Skeletal muscle satellite cell (primary cell): ENCODE measurements around the gene ACKR2.

Experiments used
- H3K27me3 ChIP-seq: 2 replicates; pipeline ENCODE4 v1.7.0; 2013; ENCODE audit warnings: low read length; ENCODE audit not compliant: control insufficient read depth, insufficient read depth
- H3K36me3 ChIP-seq: 2 replicates; pipeline ENCODE4 v1.7.0; 2013; ENCODE audit warnings: mild to moderate bottlenecking, control low read depth, low read length; ENCODE audit not compliant: insufficient read depth
- H3K4me1 ChIP-seq: 2 replicates; pipeline ENCODE4 v1.7.0; 2013; ENCODE audit warnings: low read length; ENCODE audit not compliant: control insufficient read depth, insufficient read depth
- H3K4me2 ChIP-seq: 2 replicates; pipeline ENCODE4 v1.7.0; 2013; ENCODE audit warnings: mild to moderate bottlenecking, low read length
- H3K4me3 ChIP-seq: 2 replicates; pipeline ENCODE4 v1.7.0; 2013; ENCODE audit warnings: low read length
- H3K9ac ChIP-seq: 2 replicates; pipeline ENCODE4 v1.7.0; 2013; ENCODE audit warnings: mild to moderate bottlenecking, low read depth, low read length, moderate library complexity
- H3K9me3 ChIP-seq: replicated peaks from 2 replicates; pipeline ENCODE4 v1.7.0; 2013; ENCODE audit warnings: mild to moderate bottlenecking, control low read depth, low read length

ACKR2 gene

DNA sequence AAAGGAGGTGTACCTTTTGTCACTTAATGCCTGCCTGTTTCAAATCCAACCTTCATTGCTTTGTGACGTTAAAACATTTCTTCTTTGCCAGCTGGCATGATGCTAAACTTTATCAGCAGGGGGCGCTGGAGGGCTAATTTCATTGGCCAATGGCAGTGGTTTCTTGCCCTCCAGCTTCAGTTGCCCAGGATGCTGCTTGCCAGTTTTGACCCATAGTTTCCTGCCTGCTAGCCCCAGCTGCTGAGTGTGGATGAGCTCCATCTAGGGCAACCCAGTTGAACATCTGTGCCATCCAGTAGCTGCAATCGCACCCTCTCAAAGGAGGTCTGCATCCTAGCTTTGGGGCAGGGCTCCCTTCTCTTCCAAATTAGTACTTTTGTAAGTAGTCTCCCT is 22.1 kb downstream of the ACKR2 start:
- Histone ChIP-seq H3K9ac (no peak overlapping the region), H3K27me3 (peaks cover 22% of the 10 kb centered on the region), H3K9me3 (no peaks in the 10 kb centered on the region), H3K36me3 (no peaks in the 10 kb centered on the region), H3K4me3 (no peak overlapping the region), H3K4me2 (no peak overlapping the region), H3K4me1 (no peaks in the 10 kb centered on the region)

DNA sequence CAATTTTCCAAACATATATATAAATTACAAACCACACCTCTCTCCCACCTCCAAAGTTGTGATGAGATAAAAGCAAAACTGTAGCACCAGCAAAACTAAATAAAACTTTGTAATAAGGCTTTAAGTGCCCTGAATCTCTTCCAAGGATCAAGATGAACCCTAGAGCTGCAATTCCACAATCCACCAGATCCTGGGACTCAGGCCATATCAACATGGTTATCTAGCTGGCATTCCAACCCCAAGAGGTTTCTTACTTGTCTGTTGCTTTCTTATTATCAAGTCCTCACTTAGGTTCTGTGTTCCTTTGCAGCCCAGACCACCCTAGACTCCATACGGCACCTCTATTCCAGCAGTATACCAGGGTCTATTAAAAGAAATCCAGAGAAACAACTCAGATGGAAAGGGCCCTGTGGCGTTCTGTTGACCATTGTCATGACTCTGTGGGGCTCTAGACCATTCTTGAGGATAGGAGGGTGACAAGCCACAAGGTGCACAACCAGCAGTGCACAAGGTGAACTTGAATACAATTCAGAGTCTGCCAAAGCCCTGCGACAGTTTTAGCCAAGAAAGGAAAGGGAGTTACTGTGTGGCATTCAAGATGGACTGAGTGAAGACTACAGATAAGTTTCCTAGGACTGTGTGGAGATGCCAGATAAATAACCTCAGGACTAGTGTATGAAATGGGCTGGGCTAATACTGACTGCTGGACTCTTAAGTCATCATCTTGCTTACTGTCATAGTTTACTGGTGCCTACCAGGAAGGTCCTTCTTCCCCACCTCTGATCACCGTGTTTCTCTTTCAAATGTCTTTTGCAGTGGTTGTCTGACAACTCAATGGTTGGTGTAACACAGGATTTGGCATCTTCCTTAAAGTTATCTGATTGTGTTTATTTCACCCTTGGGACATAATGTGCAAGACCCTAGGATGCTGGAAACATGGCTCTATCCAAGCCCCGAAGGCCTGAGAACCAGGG is 27.2 kb downstream of the ACKR2 start:
- H3K9ac ChIP-seq = no peak overlapping the region

DNA sequence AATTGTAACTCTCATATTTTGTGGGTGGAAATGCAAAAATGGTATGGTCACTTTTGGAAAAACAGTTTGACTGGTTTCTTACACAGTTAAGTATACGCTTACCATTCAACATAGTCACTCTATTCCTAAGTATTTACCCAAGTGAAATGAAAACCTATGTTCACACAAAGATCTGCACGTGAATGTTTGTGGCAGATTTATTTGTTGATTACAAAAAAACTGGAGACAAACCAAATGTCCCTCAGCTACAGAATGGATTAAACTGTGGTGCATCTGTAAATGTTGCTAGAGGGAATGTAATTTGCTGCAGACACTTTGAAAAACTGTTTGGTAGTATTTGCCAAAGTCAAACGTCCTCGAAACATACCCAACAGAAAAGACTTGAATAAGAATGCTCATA is 29.3 kb downstream of the ACKR2 start:
- Histone ChIP-seq H3K4me1 (peaks cover 3% of the 10 kb centered on the region), H3K9me3 (no peaks in the 10 kb centered on the region), H3K27me3 (peaks cover 19% of the 10 kb centered on the region), H3K9ac (no peak overlapping the region), H3K36me3 (no peaks in the 10 kb centered on the region), H3K4me3 (no peak overlapping the region), H3K4me2 (no peak overlapping the region)

More for the DNA sequence above, 27.2 kb downstream of the ACKR2 start:
- no peaks in the 10 kb centered on the region for H3K36me3 ChIP-seq
- H3K4me3 ChIP-seq = no peak overlapping the region
- no peaks in the 10 kb centered on the region for H3K9me3 ChIP-seq
- H3K4me2 ChIP-seq = no peak overlapping the region
- no peaks in the 10 kb centered on the region for H3K4me1 ChIP-seq
- H3K27me3 ChIP-seq = peaks cover 13% of the 10 kb centered on the region

DNA sequence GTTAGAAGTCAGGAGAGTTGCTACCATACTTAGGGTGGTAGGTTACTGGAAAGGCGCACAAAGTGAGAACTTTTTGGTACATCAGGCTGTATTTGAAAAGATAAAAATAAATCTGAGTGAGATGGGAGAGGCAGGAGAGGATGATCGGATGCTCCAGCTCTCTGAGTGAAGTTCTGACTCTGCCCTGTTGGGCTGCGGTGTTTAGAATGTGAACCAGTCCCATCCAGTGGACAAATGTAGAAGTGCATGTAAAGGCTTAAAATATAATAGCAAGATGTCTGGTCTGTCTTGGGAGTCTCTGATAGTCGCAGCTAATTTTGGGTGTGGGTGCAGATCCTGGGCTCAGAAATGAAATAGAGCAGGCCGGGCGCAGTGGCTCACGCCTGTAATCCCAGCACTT is 30.4 kb downstream of the ACKR2 start:
- no peaks in the 10 kb centered on the region for H3K9me3 ChIP-seq
- peaks cover 27% of the 10 kb centered on the region for H3K27me3 ChIP-seq
- no peak overlapping the region for H3K4me3 ChIP-seq
- H3K9ac ChIP-seq = no peak overlapping the region
- H3K4me2 ChIP-seq = peak overlapping the region; percentile 61
- peaks cover 4% of the 10 kb centered on the region for H3K4me1 ChIP-seq
- H3K36me3 ChIP-seq = no peaks in the 10 kb centered on the region

DNA sequence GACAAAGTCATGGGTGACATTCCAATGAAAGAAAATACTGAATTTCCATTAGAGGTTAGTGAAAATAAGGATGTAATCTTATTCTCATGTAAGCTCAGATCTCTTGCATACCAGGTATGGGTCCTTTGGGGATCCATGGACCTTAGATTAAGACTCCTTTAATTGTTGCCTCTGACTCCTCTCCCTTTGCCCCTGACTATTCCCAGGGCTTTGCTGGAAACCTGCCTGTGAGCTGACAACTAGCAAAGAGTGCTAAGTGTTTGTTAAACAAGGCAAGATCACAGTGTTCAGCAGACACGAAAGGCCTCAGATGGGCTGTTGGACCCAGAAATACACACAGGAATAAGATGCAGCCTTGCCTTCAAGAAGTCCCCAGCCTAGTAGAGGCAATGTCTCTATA is 32.1 kb downstream of the ACKR2 start:
- H3K4me2 ChIP-seq = no peak overlapping the region
- H3K36me3 ChIP-seq = no peaks in the 10 kb centered on the region
- peaks cover 35% of the 10 kb centered on the region for H3K27me3 ChIP-seq
- H3K9me3 ChIP-seq = no peaks in the 10 kb centered on the region
- peaks cover 4% of the 10 kb centered on the region for H3K4me1 ChIP-seq
- no peak overlapping the region for H3K9ac ChIP-seq
- no peak overlapping the region for H3K4me3 ChIP-seq

DNA sequence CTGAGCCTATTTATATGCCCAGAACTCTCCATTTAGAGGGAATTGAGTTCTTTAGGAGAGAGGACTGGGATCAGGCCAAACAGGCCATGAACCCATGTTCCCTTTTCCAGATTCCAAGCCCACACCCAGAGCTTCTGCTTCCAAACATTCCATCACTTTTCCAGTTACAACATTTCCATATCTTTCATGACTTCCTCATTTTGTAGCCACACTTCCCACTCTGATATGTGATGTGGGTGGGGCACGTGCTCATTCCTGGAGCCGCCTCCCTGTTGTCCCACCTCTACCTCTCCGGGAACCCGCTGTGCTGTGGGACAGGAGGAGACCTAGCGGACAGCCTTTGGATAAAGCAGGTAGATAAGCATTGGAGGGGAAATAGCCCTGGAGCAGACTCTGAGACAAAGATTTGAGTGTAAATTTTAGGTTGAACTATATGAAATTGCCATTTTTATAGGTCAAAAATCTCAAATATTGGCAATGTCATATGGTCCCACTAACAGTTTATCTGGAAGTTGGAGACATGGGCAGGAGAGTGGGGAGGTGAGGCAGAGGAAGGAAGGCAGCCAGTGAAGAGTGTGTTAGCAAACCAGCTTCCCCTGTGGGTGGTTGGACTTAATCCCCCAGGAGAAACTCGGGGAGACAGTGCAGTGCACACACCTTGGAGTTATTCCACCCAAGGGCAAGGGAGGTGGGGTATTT is 34.6 kb downstream of the ACKR2 start:
- Histone ChIP-seq H3K27me3 (peaks cover 33% of the 10 kb centered on the region), H3K9me3 (no peaks in the 10 kb centered on the region), H3K4me1 (peaks cover 4% of the 10 kb centered on the region), H3K4me3 (no peak overlapping the region), H3K9ac (no peak overlapping the region), H3K36me3 (no peaks in the 10 kb centered on the region), H3K4me2 (no peak overlapping the region)

DNA sequence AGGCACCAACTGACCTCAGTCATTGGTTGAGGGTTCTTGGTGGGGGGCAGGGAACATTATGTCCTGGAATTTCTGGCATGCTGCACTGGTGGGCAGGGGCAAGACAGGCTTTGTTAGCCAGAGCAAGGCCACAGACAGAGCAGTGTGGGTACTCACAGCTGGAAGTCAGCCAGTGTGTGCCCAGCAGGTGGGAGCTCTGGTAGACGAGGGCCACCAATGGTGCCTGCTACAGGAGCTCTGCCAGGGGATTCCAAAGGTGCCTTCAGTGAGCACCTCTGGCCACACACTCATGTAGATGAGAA is 35.1 kb downstream of the ACKR2 start:
- Histone ChIP-seq H3K4me3 (no peak overlapping the region), H3K36me3 (no peaks in the 10 kb centered on the region), H3K9me3 (no peaks in the 10 kb centered on the region), H3K27me3 (peaks cover 33% of the 10 kb centered on the region), H3K4me1 (peaks cover 4% of the 10 kb centered on the region), H3K9ac (no peak overlapping the region), H3K4me2 (no peak overlapping the region)

DNA sequence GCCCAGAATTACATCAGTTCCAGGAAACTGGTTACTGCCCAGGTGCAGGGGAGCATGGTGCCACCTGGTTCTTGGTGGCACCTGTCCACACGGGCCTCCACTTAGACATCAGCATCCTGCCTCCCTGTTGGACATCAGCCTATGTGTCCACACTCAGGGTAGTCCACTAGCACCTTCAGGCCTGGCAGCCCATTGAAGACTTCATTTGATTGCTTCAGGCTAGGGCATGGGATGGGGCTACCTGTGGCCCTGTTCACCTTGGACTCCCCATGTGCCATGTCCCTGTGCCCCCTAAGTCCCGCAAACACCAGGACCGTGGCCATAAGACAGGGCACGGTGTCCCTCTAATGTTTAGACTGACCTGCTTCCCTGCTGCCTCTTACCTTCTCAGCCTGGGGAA is 35.6 kb downstream of the ACKR2 start:
- no peak overlapping the region for H3K4me2 ChIP-seq
- H3K36me3 ChIP-seq = no peaks in the 10 kb centered on the region
- no peak overlapping the region for H3K9ac ChIP-seq
- no peak overlapping the region for H3K4me3 ChIP-seq
- H3K9me3 ChIP-seq = no peaks in the 10 kb centered on the region
- H3K27me3 ChIP-seq = peaks cover 33% of the 10 kb centered on the region
- peaks cover 4% of the 10 kb centered on the region for H3K4me1 ChIP-seq

DNA sequence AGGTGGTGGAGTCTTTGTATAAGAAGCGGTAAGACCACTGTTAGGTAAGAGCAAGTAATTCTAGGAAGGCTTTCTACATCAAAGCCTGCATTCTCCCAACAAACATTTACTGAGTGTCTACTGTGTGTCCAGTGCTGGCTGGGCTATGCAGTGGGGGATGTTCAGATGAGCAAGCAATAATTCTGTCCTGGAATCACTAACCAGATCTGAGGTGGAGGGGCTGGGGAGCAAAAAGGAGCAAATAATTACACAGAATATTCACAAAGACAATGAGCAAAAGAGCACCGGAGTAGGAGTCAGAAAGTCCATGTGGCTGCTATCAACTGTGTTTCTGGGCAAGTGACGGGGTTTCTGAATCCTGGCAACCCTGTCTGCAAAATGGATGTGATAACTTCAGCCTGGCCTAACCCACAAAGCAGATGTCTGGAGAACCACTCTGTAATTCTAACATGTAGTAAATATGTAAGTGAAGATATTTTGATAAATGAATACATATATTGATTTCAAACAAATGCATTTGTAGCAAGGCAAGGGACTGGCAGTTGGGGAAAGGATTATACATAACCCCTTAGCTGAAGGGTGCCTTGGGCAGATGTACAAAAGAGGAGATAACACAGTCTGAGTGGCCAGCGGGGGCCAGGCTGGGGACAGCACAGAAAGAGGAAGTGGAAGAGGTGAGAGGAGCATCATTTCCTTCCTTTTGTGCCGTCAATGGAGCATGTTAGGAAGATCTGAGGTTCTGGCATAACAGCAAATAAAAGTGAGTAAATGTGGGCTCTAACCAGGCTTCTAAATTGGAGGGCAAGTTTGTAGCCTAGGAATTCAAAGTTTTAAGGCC is 37.7 kb downstream of the ACKR2 start:
- Histone ChIP-seq H3K9ac (no peak overlapping the region), H3K27me3 (peaks cover 40% of the 10 kb centered on the region), H3K4me3 (no peak overlapping the region), H3K4me1 (peaks cover 13% of the 10 kb centered on the region), H3K4me2 (no peak overlapping the region), H3K36me3 (no peaks in the 10 kb centered on the region), H3K9me3 (no peaks in the 10 kb centered on the region)

DNA sequence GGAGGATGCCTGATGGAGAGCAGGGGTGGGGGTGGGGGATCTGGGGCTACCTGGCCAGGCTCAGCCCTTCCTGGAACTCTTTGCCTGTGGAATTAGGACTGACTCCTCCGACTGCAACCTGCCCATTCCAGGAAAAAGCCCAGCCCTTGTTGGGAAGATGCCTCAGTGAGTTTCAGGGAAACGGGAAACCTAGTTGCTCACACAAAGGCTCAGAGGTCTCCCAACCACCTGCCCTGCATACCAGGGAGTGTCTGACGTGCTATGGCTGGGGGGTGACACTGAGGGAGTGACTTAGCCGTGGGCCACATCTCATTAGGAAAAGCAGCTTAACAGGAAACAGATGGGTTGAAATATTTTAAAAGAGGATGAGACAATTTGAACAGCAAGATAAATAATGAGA is 38.5 kb downstream of the ACKR2 start:
- no peaks in the 10 kb centered on the region for H3K9me3 ChIP-seq
- peaks cover 13% of the 10 kb centered on the region for H3K4me1 ChIP-seq
- H3K9ac ChIP-seq = no peak overlapping the region
- no peak overlapping the region for H3K4me3 ChIP-seq
- peaks cover 41% of the 10 kb centered on the region for H3K27me3 ChIP-seq
- H3K4me2 ChIP-seq = no peak overlapping the region
- H3K36me3 ChIP-seq = no peaks in the 10 kb centered on the region

DNA sequence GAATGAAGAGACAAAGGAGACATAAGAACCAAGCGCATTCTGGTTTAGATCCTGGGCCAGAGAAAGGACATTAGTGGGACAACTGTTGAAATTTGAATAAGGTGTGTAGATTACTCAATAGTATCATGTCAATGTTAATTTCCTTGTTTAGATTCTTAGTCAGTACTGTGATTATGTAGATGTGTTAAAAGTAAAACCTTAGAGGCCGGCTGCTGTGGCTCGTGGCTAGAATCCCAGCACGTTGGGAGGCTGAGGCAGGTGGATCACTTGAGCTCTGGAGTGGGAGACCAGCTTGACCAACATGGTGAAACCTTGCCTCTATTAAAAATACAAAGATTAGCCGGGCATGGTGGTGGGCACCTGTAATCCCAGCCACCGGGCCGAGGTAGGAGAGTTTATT is 39.8 kb downstream of the ACKR2 start:
- H3K9me3 ChIP-seq = no peaks in the 10 kb centered on the region

More for the DNA sequence above, 39.8 kb downstream of the ACKR2 start:
- H3K36me3 ChIP-seq = no peaks in the 10 kb centered on the region
- H3K27me3 ChIP-seq = peaks cover 46% of the 10 kb centered on the region
- no peak overlapping the region for H3K4me3 ChIP-seq
- peaks cover 9% of the 10 kb centered on the region for H3K4me1 ChIP-seq
- H3K4me2 ChIP-seq = no peak overlapping the region
- H3K9ac ChIP-seq = no peak overlapping the region
